Stimulated activated CD4-positive, alpha-beta T cell treated with anti-CD3 and anti-CD28 coated beads, Interleukin-12 subunit alpha, Interleukin-12 subunit beta, amount 100 ng/mL, for 4 hours (primary cell): Measurements from ENCODE around the gene CORO1C.
A peak's percentile ranks its signal among the peaks of the same experiment; 100 is the strongest.

Source experiments
- DNase-seq: peaks from one replicate; pipeline ENCODE4 v3.0.0-alpha.2; 2020

CORO1C gene

DNA sequence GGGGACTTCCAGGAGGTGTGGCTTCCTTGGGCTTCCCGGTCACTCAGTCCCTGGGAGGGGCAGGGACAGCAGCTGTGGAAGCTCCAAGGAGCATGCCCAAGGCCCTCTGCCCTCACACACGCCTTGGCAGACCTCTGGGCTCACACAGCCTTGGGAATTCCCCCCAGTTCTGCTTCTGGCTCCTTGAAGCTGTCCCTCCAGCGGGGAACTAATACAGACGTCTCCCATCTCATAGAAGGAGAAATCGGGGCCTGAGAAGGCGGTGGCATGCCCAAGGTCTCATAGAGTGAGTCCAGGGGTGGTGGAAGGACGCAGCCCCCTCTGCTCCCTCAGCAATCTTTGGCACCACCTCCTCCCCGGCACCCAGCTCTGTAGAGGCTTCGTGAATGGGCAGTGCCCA is 117.8 kb downstream of the CORO1C start:
- DNase-seq, result no peak

GRCh38 chr12:108612788-108613282 is 118.5 kb downstream of the CORO1C start:
- DNase-seq, result no peak

- DNase-seq, result peak; percentile 45
These were observed 119.4 kb downstream of the CORO1C start for GRCh38 chr12:108611884-108612415.

- DNase-seq, result no peak
These were observed 120.3 kb downstream of the CORO1C start for GRCh38 chr12:108610856-108611605.

DNA sequence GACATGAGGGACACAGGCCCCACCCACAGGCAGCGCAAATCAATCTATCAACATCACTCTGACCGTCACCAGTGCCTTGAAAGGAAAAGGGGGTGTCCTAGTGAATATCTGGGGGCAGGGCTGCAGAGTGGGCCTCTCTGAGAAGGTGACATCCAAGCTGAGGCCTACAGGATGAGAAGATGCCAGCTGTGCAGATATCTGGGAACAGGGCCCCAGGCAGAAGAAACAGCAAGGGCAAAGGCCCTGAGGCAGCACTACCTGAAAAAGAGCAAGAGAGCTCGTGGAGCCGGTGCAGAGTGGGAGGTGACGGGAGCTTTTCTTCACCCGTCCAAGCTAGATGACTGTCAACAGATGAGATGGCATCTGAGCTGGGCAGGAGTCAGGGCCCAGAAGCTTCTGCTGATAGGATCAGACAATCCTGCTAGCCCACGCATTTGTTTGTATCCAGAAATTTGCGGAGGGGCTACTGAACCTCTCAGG is 120.9 kb downstream of the CORO1C start:
- no peak for DNase-seq

GRCh38 chr12:108609537-108610335 is 121.6 kb downstream of the CORO1C start:
- DNase-seq, result no peak

GRCh38 chr12:108608616-108609015 is 122.7 kb downstream of the CORO1C start:
- DNase-seq, result no peak

DNA sequence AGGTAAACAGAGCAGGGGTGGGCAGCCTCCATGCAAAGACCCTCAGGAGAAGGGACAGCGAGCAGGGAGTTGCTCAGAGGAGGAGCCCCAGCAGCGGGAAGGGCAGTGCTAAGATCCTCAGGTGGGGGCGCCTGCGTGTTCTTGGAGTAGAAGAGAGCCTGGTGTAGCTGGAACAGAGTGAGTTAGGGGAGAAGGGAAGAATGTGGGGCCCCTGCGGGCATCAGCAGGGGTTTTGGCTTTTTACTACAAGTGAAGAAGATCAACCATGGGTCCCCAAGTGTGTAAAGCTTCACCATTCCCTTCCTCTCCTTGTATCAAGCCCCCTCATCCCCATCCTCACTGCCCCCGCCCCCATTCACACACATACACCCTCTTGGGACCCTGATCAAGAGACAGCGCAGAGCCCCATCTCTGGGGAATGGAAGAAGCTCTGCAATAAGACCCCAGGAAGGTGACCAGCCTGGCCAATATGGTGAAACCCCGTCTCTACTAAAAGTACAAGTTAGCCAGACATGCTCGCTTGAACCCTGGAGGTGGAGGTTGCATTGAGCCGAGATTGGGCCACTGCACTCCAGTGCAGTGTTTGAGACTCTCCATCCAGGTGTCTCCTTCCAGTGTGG is 123.2 kb downstream of the CORO1C start:
- no peak for DNase-seq

DNA sequence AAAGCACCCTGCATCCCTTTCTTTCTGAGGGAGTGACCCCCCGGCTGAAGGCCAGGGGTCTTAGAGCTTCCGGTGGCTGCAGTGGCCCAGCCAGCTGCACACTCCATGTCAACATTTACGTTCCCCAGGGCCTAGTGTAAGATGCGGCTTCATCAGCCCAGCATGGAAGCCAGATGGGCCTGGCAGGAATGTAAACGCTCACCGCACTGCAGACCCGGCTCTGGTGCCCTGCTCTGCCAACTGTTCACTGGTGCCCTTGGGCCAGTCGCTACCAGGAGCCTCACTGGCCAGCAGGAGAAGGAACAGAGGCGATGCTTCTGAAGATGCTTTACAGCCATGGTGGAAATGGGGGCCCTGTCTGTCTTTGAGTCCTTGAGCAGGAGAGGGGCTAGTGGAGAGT is 124.8 kb downstream of the CORO1C start:
- no peak for DNase-seq

DNA sequence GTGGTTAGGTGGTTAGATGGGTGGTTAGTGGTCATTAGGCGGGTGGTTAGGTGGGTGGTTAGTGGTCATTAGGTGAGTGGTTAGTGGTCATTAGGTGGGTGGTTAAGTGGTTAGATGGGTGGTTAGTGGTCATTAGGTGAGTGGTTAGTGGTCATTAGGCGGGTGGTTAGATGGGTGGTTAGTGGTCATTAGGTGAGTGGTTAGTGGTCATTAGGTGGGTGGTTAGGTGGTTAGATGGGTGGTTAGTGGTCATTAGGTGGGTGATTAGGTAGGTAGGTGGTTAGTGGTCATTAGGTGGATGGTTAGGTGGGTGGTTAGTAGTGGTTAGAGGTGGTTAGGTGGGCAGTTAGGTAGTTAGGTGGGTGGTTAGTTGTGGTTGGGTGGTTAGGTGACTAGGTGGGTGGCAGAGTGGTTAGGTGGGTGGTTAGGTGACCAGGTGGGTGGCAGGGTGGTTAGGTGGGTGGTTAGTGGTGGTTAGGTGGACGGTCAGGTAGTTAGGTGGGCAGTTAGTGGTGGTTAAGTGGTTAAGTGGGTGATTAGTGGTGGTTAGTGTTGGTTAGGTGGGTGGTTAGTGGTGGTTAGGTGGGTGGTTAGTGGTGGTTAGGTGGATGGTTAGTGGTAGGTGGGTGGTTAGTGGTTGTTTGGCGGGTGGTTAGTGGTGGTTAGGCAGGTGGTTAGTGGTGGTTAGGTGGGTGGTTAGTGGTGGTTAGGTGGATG is 125.5 kb downstream of the CORO1C start:
- DNase-seq, result no peak

GRCh38 chr12:108605000-108605689 is 126.2 kb downstream of the CORO1C start:
- no peak for DNase-seq

GRCh38 chr12:108604208-108604941 is 126.9 kb downstream of the CORO1C start:
- no peak for DNase-seq

- DNase-seq, result no peak
These were observed 127.6 kb downstream of the CORO1C start for GRCh38 chr12:108603743-108604142.

DNA sequence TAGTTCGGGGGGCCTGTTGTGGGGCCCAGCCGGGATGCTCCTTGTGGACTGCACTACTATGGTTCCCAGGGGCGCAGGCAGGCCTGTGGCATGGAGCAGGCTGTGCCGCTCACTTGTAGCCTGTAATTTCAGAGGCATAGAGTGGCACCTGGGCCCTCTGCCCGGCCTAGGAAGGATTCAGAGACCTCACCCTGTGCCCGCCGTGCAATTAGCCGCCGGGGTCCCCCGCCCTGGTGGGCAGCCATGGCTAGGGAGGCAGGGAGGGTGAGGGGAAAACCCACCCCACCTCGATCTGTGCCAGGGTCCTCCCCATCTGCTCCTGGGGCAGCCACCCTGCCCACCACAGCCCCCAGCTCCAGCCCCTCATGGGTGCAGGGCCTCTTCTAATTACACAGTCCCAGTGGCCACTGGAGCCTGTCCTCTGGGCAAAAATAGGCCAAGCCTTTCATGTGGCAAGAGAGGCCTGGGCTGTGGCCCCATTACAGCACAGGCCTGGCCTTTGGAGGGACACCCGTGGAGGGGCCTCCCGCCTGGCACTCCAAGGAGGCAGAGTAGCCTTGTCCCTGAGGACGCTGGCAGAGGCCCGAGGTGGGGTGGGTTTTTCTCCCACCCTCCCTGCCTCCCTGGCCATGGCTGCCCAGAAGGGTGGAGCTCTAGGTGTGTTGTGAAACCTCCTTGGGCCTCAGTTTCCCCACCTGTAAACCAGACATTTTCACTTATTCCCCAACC is 128.2 kb downstream of the CORO1C start:
- no peak for DNase-seq

GRCh38 chr12:108602209-108602705 is 129.1 kb downstream of the CORO1C start:
- no peak for DNase-seq

- DNase-seq, result no peak
These were observed 130.7 kb downstream of the CORO1C start for GRCh38 chr12:108600702-108601007.

DNA sequence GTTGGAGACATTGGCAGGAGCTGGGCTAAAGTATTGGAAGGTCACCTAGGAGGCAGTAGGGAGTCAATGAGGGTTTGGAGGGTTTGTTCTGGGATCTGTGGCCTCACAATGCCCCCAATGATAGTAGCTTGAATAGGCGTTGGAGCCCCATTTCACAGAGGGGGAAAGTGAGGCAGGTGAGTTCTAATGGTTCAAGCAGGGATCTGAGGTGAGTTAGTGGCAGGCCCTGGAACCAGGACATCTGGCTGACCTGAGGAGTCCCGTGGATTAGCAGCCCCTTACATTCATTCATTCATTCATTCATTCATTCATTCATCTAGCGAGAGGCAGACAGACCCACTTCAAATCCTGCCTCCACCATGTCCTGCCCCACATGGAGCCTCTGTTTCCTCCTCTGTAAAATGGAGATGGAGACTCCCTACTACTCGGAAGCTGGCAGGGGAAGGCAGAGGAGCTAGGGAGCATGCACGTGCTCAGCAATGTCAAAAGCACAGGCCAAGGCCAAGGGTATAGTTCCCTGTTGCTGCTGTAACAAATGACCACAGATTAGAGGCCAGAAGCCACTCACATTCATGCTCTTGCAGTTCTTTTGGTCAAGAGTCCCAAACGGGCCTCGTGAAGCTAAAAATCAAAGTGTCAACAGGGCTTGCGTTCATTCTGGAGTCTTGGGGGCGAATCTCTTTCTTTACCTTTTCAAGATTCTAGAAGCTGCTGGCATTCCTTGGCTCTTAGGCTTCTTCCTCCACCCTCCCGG is 131.2 kb downstream of the CORO1C start:
- no peak for DNase-seq

GRCh38 chr12:108599541-108599940 is 131.8 kb downstream of the CORO1C start:
- no peak for DNase-seq

GRCh38 chr12:108598553-108599250 is 132.6 kb downstream of the CORO1C start:
- no peak for DNase-seq
